ENCODE measurements around the gene HIBADH. TPM values are rescaled to one million over a fixed set of nuclear protein-coding genes. Genes with fewer than 3 reads are reported as not detected.

HIBADH gene
- total and polyA plus RNA-seq, 2 donors (not counting 3 experiments of a cell fraction or from before 2014, with no cell fraction given): 22.6 to 30.5 TPM

- CTCF ChIA-PET: no interaction called here
- intact Hi-C loops (cut with micrococcal nuclease) (no loop called here), dilution Hi-C loops (cut with MboI; ENCODE audit: extremely low pct_ligation_motif_present, low sequenced_read_pairs) (no loop called here)
- no peaks in the 10 kb centered on the region for H3K9me1 ChIP-seq (replicated peaks; ENCODE audit: control insufficient read depth, extremely low read depth, insufficient read depth, low read length)
- FAIRE-seq (no peak), DNase-seq (ENCODE audit: low read depth, low spot score) (no peak)
- POLR2A ChIA-PET: no interaction called here
- no peak overlapping the region for H3K4me3 ChIP-seq (replicated peaks in 1 of 3; ENCODE audit: insufficient read depth in 1 of 3, low read depth in 1 of 3, low read length in 3 of 3)
- no peak overlapping the region for H2AFZ ChIP-seq (ENCODE audit: low read depth, low read length)
- no peaks in the 10 kb centered on the region for H3K79me2 ChIP-seq (ENCODE audit: control insufficient read depth, insufficient read depth, low read length)
- no peaks in the 10 kb centered on the region for H4K20me1 ChIP-seq (replicated peaks; ENCODE audit: control insufficient read depth, extremely low read depth, insufficient read depth, low read length)
- H3K9me3 ChIP-seq (replicated peaks; ENCODE audit: control insufficient read depth, insufficient read depth, low read length): no peaks in the 10 kb centered on the region
- peaks cover 0 to 4% of the 10 kb centered on the region in 2 experiments for H3K27me3 ChIP-seq (ENCODE audit: control insufficient read depth in 2 of 2, insufficient read depth in 2 of 2, low read length in 2 of 2)
- no TSS peak for BruUV-seq (replicated peaks)
- H3K36me3 ChIP-seq (ENCODE audit: control insufficient read depth in 2 of 2, extremely low read depth in 1 of 2, insufficient read depth in 2 of 2, low read length in 2 of 2): no peaks in the 10 kb centered on the region
- H3K27ac ChIP-seq (ENCODE audit: insufficient read depth, low read depth, low read length): no peak overlapping the region
- H3K4me2 ChIP-seq (ENCODE audit: insufficient read depth, low read length): no peak overlapping the region
- TF ChIP-seq MAX (IDR thresholded peaks at IDR 0.05; ENCODE audit: insufficient read depth, insufficient read length): no peak
- no peak for TF ChIP-seq JUN (IDR thresholded peaks at IDR 0.05; ENCODE audit: borderline replicate concordance, insufficient read depth, insufficient read length, low read depth)
- TF ChIP-seq FOS (IDR thresholded peaks at IDR 0.05; ENCODE audit: borderline replicate concordance, insufficient read depth, low read length): no peak
- TF ChIP-seq EZH2 (IDR thresholded peaks at IDR 0.05; ENCODE audit: borderline replicate concordance, low read depth, low read length, severe bottlenecking): no peak
- TF ChIP-seq GATA2 (IDR thresholded peaks at IDR 0.05; ENCODE audit: insufficient read depth, insufficient read length, low read depth, low read length): no peak
- H3K4me1 ChIP-seq (ENCODE audit: control insufficient read depth, extremely low read depth, insufficient read depth, low read length): no peaks in the 10 kb centered on the region
- no peak overlapping the region for H3K9ac ChIP-seq (replicated peaks; ENCODE audit: extremely low read depth, insufficient read depth, low read length)
Measured at GRCh38 chr7:27492224-27492623, 170.5 kb downstream of the HIBADH start.

- no peaks in the 10 kb centered on the region for H3K4me1 ChIP-seq (ENCODE audit: control insufficient read depth, extremely low read depth, insufficient read depth, low read length)
- no peaks in the 10 kb centered on the region for H3K9me1 ChIP-seq (replicated peaks; ENCODE audit: control insufficient read depth, extremely low read depth, insufficient read depth, low read length)
- peaks cover 0 to 2% of the 10 kb centered on the region in 2 experiments for H3K27me3 ChIP-seq (ENCODE audit: control insufficient read depth in 2 of 2, insufficient read depth in 2 of 2, low read length in 2 of 2)
- H3K27ac ChIP-seq (ENCODE audit: insufficient read depth, low read depth, low read length): no peak overlapping the region
- no peaks in the 10 kb centered on the region for H3K36me3 ChIP-seq (ENCODE audit: control insufficient read depth in 2 of 2, extremely low read depth in 1 of 2, insufficient read depth in 2 of 2, low read length in 2 of 2)
- H4K20me1 ChIP-seq (replicated peaks; ENCODE audit: control insufficient read depth, extremely low read depth, insufficient read depth, low read length): no peaks in the 10 kb centered on the region
- ChIA-PET CTCF (interaction anchor here (1.6 kb wide), 1 partner anchor 22 kb away, joined by 3 read pairs; no protein-coding TSS in a partner anchor), POLR2A (no interaction called here)
- no peak for DNase-seq (ENCODE audit: low read depth, low spot score)
- H3K4me2 ChIP-seq (ENCODE audit: insufficient read depth, low read length): no peak overlapping the region
- no peaks in the 10 kb centered on the region for H3K9me3 ChIP-seq (replicated peaks; ENCODE audit: control insufficient read depth, insufficient read depth, low read length)
- no peak overlapping the region for H2AFZ ChIP-seq (ENCODE audit: low read depth, low read length)
- no peaks in the 10 kb centered on the region for H3K79me2 ChIP-seq (ENCODE audit: control insufficient read depth, insufficient read depth, low read length)
- BruUV-seq (replicated peaks): no TSS peak
- TF ChIP-seq JUN (IDR thresholded peaks at IDR 0.05; ENCODE audit: borderline replicate concordance, insufficient read depth, insufficient read length, low read depth) (no peak), GATA2 (IDR thresholded peaks at IDR 0.05; ENCODE audit: insufficient read depth, insufficient read length, low read depth, low read length) (no peak)
- dilution Hi-C loops (cut with MboI; ENCODE audit: extremely low pct_ligation_motif_present, low sequenced_read_pairs) (no loop called here), intact Hi-C loops (cut with micrococcal nuclease) (no loop called here)
- H3K4me3 ChIP-seq (replicated peaks in 1 of 3; ENCODE audit: insufficient read depth in 1 of 3, low read depth in 1 of 3, low read length in 3 of 3): no peak overlapping the region
- H3K9ac ChIP-seq (replicated peaks; ENCODE audit: extremely low read depth, insufficient read depth, low read length): no peak overlapping the region
- FAIRE-seq: no peak
Measured at GRCh38 chr7:27491534-27491933, 171.1 kb downstream of the HIBADH start.

All from endothelial cell of umbilical vein (primary cell).